Measurements from ENCODE around the gene ZFP36. TPM values are rescaled to one million over a fixed set of nuclear protein-coding genes. Genes with fewer than 3 reads are reported as not detected.

The ZFP36 gene
- total RNA-seq, 1 experiment from 2014 or later: 2.4 TPM

DNA sequence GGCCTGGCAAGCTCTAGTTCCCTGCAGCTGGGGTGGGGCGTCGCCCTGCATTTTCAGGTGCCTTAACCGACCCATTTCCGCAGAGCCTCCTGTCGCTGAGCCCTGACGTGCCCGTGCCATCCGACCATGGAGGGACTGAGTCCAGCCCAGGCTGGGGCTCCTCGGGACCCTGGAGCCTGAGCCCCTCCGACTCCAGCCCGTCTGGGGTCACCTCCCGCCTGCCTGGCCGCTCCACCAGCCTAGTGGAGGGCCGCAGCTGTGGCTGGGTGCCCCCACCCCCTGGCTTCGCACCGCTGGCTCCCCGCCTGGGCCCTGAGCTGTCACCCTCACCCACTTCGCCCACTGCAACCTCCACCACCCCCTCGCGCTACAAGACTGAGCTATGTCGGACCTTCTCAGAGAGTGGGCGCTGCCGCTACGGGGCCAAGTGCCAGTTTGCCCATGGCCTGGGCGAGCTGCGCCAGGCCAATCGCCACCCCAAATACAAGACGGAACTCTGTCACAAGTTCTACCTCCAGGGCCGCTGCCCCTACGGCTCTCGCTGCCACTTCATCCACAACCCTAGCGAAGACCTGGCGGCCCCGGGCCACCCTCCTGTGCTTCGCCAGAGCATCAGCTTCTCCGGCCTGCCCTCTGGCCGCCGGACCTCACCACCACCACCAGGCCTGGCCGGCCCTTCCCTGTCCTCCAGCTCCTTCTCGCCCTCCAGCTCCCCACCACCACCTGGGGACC, 1.2 kb downstream of the ZFP36 start:
- no peaks in the 10 kb centered on the region for H3K9me3 ChIP-seq (replicated peaks)
- H3K36me3 ChIP-seq: no peaks in the 10 kb centered on the region
- no peak for DNase-seq
- peak overlapping the region; percentile 96 for H3K4me3 ChIP-seq
- H3K27me3 ChIP-seq: no peaks in the 10 kb centered on the region
- H3K27ac ChIP-seq: no peak overlapping the region
- peaks cover 19% of the 10 kb centered on the region for H3K4me1 ChIP-seq

DNA sequence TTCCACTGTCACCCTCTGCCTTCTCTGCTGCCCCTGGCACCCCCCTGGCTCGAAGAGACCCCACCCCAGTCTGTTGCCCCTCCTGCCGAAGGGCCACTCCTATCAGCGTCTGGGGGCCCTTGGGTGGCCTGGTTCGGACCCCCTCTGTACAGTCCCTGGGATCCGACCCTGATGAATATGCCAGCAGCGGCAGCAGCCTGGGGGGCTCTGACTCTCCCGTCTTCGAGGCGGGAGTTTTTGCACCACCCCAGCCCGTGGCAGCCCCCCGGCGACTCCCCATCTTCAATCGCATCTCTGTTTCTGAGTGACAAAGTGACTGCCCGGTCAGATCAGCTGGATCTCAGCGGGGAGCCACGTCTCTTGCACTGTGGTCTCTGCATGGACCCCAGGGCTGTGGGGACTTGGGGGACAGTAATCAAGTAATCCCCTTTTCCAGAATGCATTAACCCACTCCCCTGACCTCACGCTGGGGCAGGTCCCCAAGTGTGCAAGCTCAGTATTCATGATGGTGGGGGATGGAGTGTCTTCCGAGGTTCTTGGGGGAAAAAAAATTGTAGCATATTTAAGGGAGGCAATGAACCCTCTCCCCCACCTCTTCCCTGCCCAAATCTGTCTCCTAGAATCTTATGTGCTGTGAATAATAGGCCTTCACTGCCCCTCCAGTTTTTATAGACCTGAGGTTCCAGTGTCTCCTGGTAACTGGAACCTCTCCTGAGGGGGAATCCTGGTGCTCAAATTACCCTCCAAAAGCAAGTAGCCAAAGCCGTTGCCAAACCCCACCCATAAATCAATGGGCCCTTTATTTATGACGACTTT, 2.0 kb downstream of the ZFP36 start:
- Histone ChIP-seq H3K9me3 (replicated peaks) (no peaks in the 10 kb centered on the region), H3K27me3 (no peaks in the 10 kb centered on the region), H3K36me3 (no peaks in the 10 kb centered on the region), H3K27ac (no peak overlapping the region), H3K4me1 (peaks cover 19% of the 10 kb centered on the region), H3K4me3 (no peak overlapping the region)
- DNase-seq: no peak

DNA sequence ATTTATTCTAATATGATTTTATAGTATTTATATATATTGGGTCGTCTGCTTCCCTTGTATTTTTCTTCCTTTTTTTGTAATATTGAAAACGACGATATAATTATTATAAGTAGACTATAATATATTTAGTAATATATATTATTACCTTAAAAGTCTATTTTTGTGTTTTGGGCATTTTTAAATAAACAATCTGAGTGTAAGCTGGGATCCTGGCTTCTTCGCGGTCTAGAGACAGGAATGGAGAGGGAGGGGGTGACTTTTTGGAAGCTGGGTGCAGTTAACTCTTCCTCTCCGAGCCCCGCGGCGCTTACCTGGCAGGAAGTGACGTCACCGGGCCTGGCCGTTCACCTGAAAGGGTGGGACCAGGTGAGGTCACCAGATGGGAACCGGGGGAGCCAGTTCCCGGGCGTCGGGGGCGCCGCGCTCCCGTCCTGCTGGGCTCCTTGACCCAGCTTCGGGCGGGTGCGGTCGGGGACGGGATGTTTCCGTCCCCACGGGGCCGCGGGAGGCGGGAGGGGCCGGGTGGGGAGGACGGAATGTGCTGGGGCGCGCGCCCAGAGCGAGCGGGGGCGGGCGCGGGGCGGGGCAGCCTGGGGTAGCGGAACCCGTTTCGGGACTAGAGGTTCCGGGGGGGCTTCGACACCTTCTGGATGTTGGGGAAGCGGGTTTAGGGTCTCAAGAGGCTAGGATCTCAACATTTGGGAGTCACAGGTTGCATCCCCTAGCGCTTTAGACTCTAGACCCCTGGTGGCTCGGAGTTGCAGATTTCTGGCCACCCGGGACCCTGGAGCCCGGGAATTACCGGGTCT, 2.8 kb downstream of the ZFP36 start:
- peaks cover 14% of the 10 kb centered on the region for H3K4me1 ChIP-seq
- no peaks in the 10 kb centered on the region for H3K36me3 ChIP-seq
- peak overlapping the region; percentile 64 for H3K4me3 ChIP-seq
- peak overlapping the region; percentile 49 for H3K27ac ChIP-seq
- H3K9me3 ChIP-seq (replicated peaks): no peaks in the 10 kb centered on the region
- H3K27me3 ChIP-seq: no peaks in the 10 kb centered on the region
- peak; percentile 61 to 70 for DNase-seq

DNA sequence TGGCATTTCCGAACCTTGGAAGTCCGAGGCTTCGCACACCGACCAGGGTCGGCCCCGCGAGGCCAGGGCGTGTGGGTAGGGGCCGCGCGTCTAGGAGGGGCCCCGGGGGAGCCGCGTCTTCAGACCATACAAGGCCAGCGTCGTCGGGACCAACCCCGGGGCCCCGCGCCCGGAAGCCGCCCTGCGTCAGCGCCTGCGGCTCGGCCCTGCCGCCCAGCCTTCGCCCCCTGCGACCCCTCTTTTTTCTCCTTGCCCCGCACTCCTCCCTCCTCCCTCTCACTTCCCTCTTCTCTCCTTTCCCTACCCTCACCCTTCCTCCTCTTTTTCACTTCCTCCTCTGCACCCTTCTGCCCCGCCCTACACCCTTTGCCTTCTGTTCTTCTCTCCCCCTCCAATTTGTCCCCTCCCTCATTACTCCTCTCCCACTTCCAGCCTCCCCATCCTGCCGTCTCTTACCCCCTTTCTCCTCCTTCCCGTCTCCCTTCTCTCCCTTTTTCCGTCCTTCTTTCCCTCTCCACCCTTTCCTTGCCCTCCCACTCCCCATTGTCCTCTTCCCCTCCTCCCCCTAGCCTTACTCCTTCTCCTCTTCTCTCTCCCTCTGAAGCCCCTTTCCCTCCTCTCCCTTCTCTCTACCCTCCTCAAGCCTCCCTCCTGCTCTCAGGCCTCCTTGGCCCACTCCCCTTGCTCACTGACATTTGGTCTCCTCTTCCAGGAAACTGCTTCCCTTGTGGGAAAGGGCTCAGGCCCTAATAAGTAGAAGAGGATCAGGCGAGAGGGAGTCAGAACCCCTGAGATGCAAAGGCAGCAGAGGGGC, 3.6 kb downstream of the ZFP36 start:
- Histone ChIP-seq H3K27me3 (no peaks in the 10 kb centered on the region), H3K27ac (peak overlapping the region; percentile 49), H3K4me3 (peak overlapping the region; percentile 64), H3K36me3 (no peaks in the 10 kb centered on the region), H3K9me3 (replicated peaks) (no peaks in the 10 kb centered on the region), H3K4me1 (peaks cover 14% of the 10 kb centered on the region)
- peak; percentile 62 to 69 for DNase-seq

DNA sequence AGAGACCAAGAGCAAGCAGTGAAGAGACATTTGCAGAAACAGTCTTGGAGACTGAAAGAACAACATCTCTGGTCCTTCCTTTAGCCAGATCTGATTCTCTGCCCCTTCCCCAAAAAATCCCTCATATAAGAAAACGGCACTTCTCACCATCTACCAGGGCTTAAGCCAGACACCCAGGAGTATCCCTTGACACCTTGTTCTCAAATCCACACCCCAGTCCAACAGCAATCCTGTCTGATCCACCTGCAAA, 4.1 kb downstream of the ZFP36 start:
- DNase-seq: no peak
- no peaks in the 10 kb centered on the region for H3K9me3 ChIP-seq (replicated peaks)
- H3K4me3 ChIP-seq: peak overlapping the region; percentile 64
- H3K36me3 ChIP-seq: no peaks in the 10 kb centered on the region
- peaks cover 14% of the 10 kb centered on the region for H3K4me1 ChIP-seq
- H3K27ac ChIP-seq: no peak overlapping the region
- H3K27me3 ChIP-seq: no peaks in the 10 kb centered on the region

DNA sequence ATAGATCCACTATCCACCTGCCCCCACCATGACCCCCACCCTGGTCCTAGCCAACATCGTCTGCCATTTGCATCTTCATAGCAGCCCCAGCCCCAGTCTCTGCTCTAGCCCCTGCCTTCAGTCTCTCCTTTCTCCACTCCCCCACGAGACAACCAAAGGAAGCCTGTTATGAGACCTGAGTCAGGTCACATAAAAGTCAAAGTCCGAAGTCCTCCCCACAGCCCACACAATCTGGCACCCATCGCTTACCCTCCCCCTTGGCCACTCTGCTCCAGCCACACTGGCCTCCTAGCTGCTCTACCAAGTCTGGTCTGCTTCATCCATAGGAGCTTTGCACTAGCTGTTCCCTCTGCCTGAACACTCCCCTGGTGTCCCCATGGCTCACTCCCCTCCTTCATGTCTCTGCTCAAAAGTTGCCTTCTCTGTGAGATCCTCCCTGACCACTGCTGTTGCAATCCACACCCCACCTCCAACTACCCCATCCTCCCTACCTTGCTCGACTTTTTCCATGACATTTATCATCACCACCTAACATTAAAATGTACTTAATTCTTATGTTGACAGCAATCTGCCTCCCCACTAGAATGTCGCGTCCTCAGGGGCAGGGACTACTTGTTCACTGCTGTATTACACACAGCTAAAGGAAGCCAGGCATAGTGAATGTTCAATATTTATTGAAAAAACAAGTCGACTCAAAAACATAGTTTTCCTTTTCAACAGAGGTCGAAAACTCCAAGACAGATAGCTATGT, 4.6 kb downstream of the ZFP36 start:
- peak overlapping the region; percentile 36 for H3K4me3 ChIP-seq
- H3K27me3 ChIP-seq: no peaks in the 10 kb centered on the region
- H3K36me3 ChIP-seq: no peaks in the 10 kb centered on the region
- no peak overlapping the region for H3K27ac ChIP-seq
- DNase-seq: no peak
- peaks cover 14% of the 10 kb centered on the region for H3K4me1 ChIP-seq
- H3K9me3 ChIP-seq (replicated peaks): no peaks in the 10 kb centered on the region

DNA sequence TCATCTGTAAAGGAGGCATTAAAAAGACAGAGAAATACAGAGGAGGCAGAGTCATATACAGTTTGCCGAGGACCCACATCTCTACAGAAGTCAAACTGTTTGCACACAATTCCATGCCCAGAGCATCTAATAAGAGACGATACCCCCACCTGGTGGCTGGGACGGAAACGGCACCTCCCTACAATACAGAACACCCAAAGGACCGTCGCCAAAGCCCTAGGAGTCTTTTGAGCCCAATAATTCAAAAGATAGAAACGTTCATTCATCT, 5.1 kb downstream of the ZFP36 start:
- Histone ChIP-seq H3K27ac (no peak overlapping the region), H3K4me1 (peaks cover 14% of the 10 kb centered on the region), H3K36me3 (no peaks in the 10 kb centered on the region), H3K27me3 (no peaks in the 10 kb centered on the region), H3K4me3 (peak overlapping the region; percentile 36), H3K9me3 (replicated peaks) (no peaks in the 10 kb centered on the region)
- peak; percentile 94 to 98 for DNase-seq

DNA sequence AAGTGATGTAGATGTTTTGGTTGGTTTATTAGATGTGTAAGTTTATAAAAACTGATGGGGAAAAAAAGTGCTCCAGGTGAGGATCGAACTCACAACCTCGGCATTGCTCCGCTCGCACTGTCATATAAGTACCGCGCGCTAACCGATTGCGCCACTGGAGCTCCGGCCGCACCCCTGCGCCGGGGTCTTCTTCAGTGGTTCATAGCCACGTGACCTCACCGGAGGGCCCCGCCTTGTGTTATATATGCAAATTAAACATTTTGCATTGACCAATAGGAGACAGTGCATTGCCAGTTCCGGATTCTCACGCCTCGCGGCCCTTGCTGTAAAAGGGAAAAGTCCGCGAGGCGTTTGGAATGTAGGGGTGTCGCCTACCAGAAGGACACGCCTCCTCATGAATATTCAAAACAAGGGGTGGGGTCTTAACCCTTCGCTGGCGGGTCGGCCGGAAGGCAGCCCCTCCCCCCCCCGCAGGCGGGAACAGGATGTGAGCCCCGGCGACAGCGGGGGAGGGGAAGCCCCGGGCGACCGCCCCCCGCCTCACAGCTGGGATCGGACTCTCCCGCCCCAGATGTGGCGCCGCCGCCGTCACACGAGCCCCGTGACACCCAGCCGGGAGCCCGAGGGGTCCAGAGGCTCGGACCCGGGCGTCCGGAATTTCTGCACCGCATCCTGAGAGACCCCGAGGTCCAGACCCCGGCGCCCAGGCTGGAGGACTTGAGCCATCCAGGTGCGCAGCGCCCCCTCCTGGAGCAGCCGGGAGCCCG, 5.6 kb downstream of the ZFP36 start, which contains the start of gene PLEKHG2:
Gene PLEKHG2, plus strand, starts transcription at position 570 of the 767 bp plus-strand sequence. CDS start 1,418 bp downstream, outside the sequence.
- Histone ChIP-seq H3K4me3 (peak within 1 kb of the TSS; percentile 80), H3K4me1 (peaks cover 14% of the 10 kb centered on the region)
- peak; percentile 100 for DNase-seq

DNA sequence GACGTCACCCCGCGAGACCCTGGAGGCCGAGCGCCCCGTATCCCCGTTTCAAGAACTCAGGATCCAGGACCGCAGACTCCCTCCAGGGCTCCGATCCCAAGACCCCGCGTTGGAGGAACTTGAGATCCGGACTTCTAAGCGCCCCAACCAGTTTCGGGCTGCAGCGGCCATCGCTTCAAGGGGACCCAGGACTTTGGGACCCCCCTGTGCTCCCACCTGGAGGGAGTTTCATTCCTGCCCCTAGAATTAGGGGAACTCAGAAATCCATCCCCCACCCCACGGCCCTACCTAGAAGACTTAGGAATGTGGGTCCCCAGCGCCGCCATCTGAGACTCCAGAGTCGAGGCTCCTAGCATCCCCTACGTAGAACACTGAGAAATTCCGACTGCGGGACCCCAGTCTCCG, 6.2 kb downstream of the ZFP36 start:
- Histone ChIP-seq H3K4me1 (peaks cover 14% of the 10 kb centered on the region), H3K36me3 (peaks cover 2% of the 10 kb centered on the region; the same call in 1 of the 2 replicates), H3K4me3 (peak overlapping the region; percentile 80), H3K27ac (peak overlapping the region; percentile 72), H3K9me3 (replicated peaks) (no peaks in the 10 kb centered on the region), H3K27me3 (no peaks in the 10 kb centered on the region)
- DNase-seq: no peak

More for the DNA sequence above, 5.6 kb downstream of the ZFP36 start, which contains the start of gene PLEKHG2:
- Histone ChIP-seq H3K27me3 (no peaks in the 10 kb centered on the region), H3K27ac (peak within 1 kb of the TSS; percentile 72), H3K36me3 (no peaks in the 10 kb centered on the region), H3K9me3 (replicated peaks) (no peaks in the 10 kb centered on the region)

DNA sequence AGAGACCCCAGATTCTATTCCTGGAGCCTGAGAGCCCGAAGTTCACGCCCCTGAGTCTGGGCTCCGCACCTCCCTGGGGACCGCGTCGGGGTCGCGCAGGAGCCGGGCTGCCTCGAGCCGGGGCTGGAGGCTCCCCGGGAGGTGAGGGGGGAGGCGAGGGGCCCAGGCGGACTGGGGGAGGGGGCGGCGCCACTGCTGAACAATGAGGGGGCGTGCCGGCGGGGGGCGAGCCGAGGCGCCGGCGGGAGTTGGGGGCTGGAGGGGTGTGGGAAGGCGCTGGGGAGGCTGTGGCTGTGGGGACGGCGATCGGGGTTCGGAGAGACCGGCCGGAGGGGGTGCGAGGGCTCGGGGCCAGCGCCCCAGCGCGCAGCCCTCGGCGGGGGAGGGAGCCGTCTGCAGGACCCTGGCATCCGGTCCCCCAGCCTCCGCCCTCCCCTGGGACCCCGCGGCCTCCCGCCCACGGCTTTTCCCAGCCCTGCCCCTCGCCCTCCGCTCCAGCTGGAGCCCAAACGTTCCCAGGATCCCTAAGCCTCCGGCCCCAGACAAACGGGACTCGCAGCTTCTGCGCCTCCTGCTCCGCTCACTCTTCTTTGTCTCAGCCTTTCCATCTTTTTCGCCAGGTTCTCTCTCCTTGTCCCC, 6.7 kb downstream of the ZFP36 start:
- Histone ChIP-seq H3K27me3 (no peaks in the 10 kb centered on the region), H3K36me3 (peaks cover 7% of the 10 kb centered on the region), H3K4me3 (peak overlapping the region; percentile 80), H3K9me3 (replicated peaks) (no peaks in the 10 kb centered on the region), H3K4me1 (peaks cover 14% of the 10 kb centered on the region), H3K27ac (peak overlapping the region; percentile 72)
- peak; percentile 85 to 87 for DNase-seq

DNA sequence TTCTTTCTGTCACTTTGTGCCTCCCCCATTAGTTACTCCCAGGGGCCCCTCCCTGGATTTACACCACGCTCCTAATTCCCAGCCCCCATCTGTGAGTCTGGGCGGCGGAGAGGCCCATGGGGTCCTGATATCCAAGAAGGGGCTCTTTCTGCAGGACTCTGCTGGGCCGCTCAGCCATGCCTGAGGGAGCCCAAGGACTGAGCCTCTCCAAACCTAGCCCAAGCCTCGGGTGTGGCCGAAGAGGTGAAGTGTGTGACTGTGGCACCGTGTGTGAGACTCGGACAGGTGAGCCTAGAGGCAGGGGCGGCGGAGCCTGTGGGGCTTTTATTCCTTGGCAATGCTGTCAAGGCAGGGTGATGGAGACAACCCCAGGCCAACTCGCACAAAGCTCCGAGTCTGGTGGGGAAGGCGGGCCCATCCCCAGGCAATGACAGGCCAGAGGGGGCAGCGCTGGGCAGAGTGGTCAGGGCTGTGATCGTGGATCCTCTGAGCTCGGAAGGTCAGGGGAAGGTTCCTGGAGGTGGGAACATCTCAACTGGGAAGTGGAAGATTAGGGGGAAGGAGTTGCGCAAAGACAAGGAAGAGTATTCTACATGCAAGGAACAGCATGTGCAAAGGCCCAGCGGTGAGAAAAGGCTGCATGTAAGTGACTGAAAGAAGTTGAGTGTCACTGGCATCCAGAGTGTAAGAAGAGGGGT, 7.4 kb downstream of the ZFP36 start:
- DNase-seq: peak; percentile 58 to 65
- no peaks in the 10 kb centered on the region for H3K9me3 ChIP-seq (replicated peaks)
- peak overlapping the region; percentile 72 for H3K27ac ChIP-seq
- peaks cover 14% of the 10 kb centered on the region for H3K36me3 ChIP-seq
- H3K4me3 ChIP-seq: peak overlapping the region; percentile 80
- H3K4me1 ChIP-seq: peaks cover 12% of the 10 kb centered on the region
- H3K27me3 ChIP-seq: no peaks in the 10 kb centered on the region

Measured in SJCRH30 (cell line).